ENCODE measurements around the gene EOLA1. TPM values are rescaled to one million over a fixed set of nuclear protein-coding genes. Genes with fewer than 3 reads are reported as not detected.
A peak's percentile ranks its signal among the peaks of the same experiment; 100 is the strongest.
"Not testable (repeated sequence)": the region's sequence is repeated elsewhere in the genome, so short reads cannot be mapped to it uniquely, and the experiment has no call there.

Gene EOLA1
- total and polyA plus RNA-seq, 2 donors (not counting 1 experiment from before 2014, with no cell fraction given) = 26.3 to 61.5 TPM

GRCh38 chrX:149525903-149526302 is 14.9 kb upstream of the EOLA1 start:
- Histone ChIP-seq H3K9ac (ENCODE audit: low read length) (peak overlapping the region; percentile 35), H3K4me1 (ENCODE audit: control insufficient read depth in 2 of 2, insufficient read depth in 2 of 2, low read length in 2 of 2) (peaks cover 4 to 10% of the 10 kb centered on the region in 2 donors), H3K27ac (ENCODE audit: low read length in 2 of 2) (peak overlapping the region; percentile 44 to 83), H3K4me2 (replicated peaks; ENCODE audit: low read depth, low read length, poor library complexity, severe bottlenecking) (peak overlapping the region; percentile 12), H3K4me3 (ENCODE audit: control extremely low read depth in 1 of 5, extremely low read depth in 1 of 5, insufficient read depth in 1 of 5, low read depth in 2 of 5, low read length in 4 of 5) (peak overlapping the region in 2 of 5 experiments; percentile 15 to 19)
- DNase-seq (peak; percentile 58), ATAC-seq (ENCODE audit: low read depth) (peak; percentile 32)
- H3K4me1 Mint-ChIP-seq; H4K20me1 ChIP-seq (ENCODE audit: control insufficient read depth, insufficient read depth, low read length, poor library complexity, severe bottlenecking); H3K9me3 ChIP-seq (ENCODE audit: control extremely low read depth in 1 of 3, control insufficient read depth in 2 of 3, insufficient read depth in 1 of 3, low read length in 2 of 3); H3K9me3 Mint-ChIP-seq (ENCODE audit: insufficient read depth); H3K27me3 ChIP-seq (replicated peaks in 1 of 4; ENCODE audit: control extremely low read depth in 1 of 4, control insufficient read depth in 3 of 4, insufficient read depth in 4 of 4, low read length in 3 of 4); H3K27me3 Mint-ChIP-seq; POLR2A ChIA-PET; H3K36me3 ChIP-seq (replicated peaks in 1 of 2; ENCODE audit: control extremely low read depth in 1 of 2, control insufficient read depth in 1 of 2, extremely low read depth in 1 of 2, insufficient read depth in 2 of 2, low read length in 1 of 2); H3K79me2 ChIP-seq (ENCODE audit: control insufficient read depth, insufficient read depth, low read length); H2AFZ ChIP-seq (ENCODE audit: insufficient read depth, low read depth, low read length, poor library complexity, severe bottlenecking): not testable (repeated sequence)
- Mint-ChIP-seq H3K4me3 (peak overlapping the region; percentile 41), H3K27ac (peak overlapping the region; percentile 87)
- intact Hi-C loops (cut with micrococcal nuclease) = loop anchor here (2.0 kb wide), 1 partner anchor 21 kb away; the partner anchor contains the start of gene IDS
- CTCF ChIA-PET = interaction anchor here (0.7 to 1.1 kb wide), 3 partner anchors 13 to 14 kb away, joined by 3 to 4 read pairs (median 3); no protein-coding TSS in a partner anchor
- no CpG with 5 or more reads among the region's 5 CpGs for WGBS (ENCODE audit: insufficient coverage)

DNA sequence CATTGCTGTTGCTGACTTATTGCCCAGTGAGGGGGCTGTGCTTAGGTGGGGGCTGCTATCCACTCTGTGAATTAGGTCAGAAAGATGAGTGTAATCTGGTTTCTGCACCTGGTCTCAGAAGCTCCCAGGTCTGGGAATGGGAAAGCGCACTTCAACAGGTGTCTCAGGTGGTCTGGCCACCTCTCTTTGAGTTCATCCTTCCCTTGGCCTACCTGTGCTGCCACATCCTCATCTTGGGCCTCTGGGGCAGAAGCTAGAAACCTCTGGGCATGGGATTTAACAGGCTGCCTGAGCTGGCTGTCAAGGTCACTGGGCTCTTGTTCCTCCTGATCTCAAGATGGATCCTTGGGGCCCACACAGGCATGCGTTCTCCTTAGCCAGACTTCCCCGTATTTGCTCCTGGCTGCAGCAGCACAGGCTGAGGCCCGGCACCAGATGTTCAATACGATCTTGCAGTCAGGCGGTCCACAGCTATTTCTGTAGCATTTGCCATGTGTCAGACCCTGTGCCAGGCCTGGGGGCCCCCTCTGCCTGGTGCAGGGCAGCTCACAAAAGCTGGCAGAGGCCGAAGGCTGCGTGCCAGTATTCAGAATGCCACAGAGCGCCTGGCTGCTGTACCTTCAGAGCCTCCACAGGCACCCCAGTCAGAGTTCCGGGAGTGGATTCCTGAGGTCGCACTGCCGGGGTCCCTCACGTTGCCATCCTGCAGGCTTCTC is 14.3 kb upstream of the EOLA1 start:
- CTCF ChIA-PET = interaction anchor here (0.7 to 1.1 kb wide), 3 partner anchors 13 to 14 kb away, joined by 3 to 4 read pairs (median 3); no protein-coding TSS in a partner anchor
- H3K9me3 Mint-ChIP-seq (ENCODE audit: insufficient read depth); H3K4me3 Mint-ChIP-seq; H4K20me1 ChIP-seq (ENCODE audit: control insufficient read depth, insufficient read depth, low read length, poor library complexity, severe bottlenecking); H3K79me2 ChIP-seq (ENCODE audit: control insufficient read depth, insufficient read depth, low read length); H3K4me3 ChIP-seq (ENCODE audit: control extremely low read depth in 1 of 5, extremely low read depth in 1 of 5, insufficient read depth in 1 of 5, low read depth in 2 of 5, low read length in 4 of 5); ATAC-seq (ENCODE audit: low read depth); H3K9me3 ChIP-seq (ENCODE audit: control extremely low read depth in 1 of 3, control insufficient read depth in 2 of 3, insufficient read depth in 1 of 3, low read length in 2 of 3); POLR2A ChIA-PET; DNase-seq; H3K27me3 ChIP-seq (replicated peaks in 1 of 4; ENCODE audit: control extremely low read depth in 1 of 4, control insufficient read depth in 3 of 4, insufficient read depth in 4 of 4, low read length in 3 of 4); H2AFZ ChIP-seq (ENCODE audit: insufficient read depth, low read depth, low read length, poor library complexity, severe bottlenecking); intact Hi-C loops (cut with micrococcal nuclease); H3K27me3 Mint-ChIP-seq; H3K9ac ChIP-seq (ENCODE audit: low read length); H3K36me3 ChIP-seq (replicated peaks in 1 of 2; ENCODE audit: control extremely low read depth in 1 of 2, control insufficient read depth in 1 of 2, extremely low read depth in 1 of 2, insufficient read depth in 2 of 2, low read length in 1 of 2): not testable (repeated sequence)
- Mint-ChIP-seq H3K4me1 (peaks cover 10% of the 10 kb centered on the region), H3K27ac (peak overlapping the region; percentile 87)
- WGBS (ENCODE audit: insufficient coverage) = no CpG with 5 or more reads among the region's 13 CpGs
- peak overlapping the region; percentile 44 to 83 for H3K27ac ChIP-seq (ENCODE audit: low read length in 2 of 2)
- H3K4me2 ChIP-seq (replicated peaks; ENCODE audit: low read depth, low read length, poor library complexity, severe bottlenecking) = peak overlapping the region; percentile 12
- peaks cover 4 to 10% of the 10 kb centered on the region in 2 donors for H3K4me1 ChIP-seq (ENCODE audit: control insufficient read depth in 2 of 2, insufficient read depth in 2 of 2, low read length in 2 of 2)
